Right lobe of liver (tissue), 6 donors: ENCODE measurements around the gene SULF2. TPM values are rescaled to one million over a fixed set of nuclear protein-coding genes. Genes with fewer than 3 reads are reported as not detected.

Experiments used
- ATAC-seq, 4 donors: fragments of 200-7000 bp; cut with Tn5 transposase; one replicate each; pipeline ENCODE4 v1.9.1; 2020; ENCODE audit warnings: mild to moderate bottlenecking in 4 of 4, moderate library complexity in 4 of 4
- DNase-seq, 3 donors: peaks; one replicate each; pipeline ENCODE4 v3.0.0-alpha.2; 2020
- H3K27ac ChIP-seq, 3 donors: fragments of 200-600 bp; one replicate each; pipeline ENCODE4 v1.8.0; 2022
- H3K27me3 ChIP-seq, 2 donors: fragments of 200-600 bp; one replicate each; pipeline ENCODE4 v1.8.0; 2022
- H3K36me3 ChIP-seq, 4 donors: fragments of 200-600 bp; sonication (generic) in 1 of 4; one replicate each; pipeline versions ENCODE4 v1.5.1 to v1.8.0; 2017 to 2022; ENCODE audit warnings: control low read depth in 1 of 4
- H3K4me1 ChIP-seq, 4 donors: fragments of 200-600 bp; sonication (generic) in 1 of 4; one replicate each; pipeline versions ENCODE4 v1.5.1 to v1.8.0; 2017 to 2022; ENCODE audit warnings: control low read depth in 1 of 4
- H3K4me3 ChIP-seq, 3 donors: fragments of 200-600 bp; one replicate each; pipeline ENCODE4 v1.8.0; 2022
- H3K9me3 ChIP-seq, 4 donors: fragments of 200-600 bp; sonication (generic) in 1 of 4; one replicate each; pipeline versions ENCODE4 v1.5.1 to v1.8.0; 2017 to 2022; ENCODE audit warnings: control low read depth in 1 of 4
- CTCF ChIP-seq, 4 donors: fragments of 200-600 bp in 3 of 4; fragments of 450-650 bp in 1 of 4; IDR thresholded peaks; one replicate each; pipeline versions ENCODE4 v1.5.1 to v1.8.0; 2016 to 2022; ENCODE audit warnings: antibody characterized with exemption in 4 of 4, mild to moderate bottlenecking in 2 of 4
- POLR2A ChIP-seq: fragments of 450-650 bp; IDR thresholded peaks from one replicate; pipeline ENCODE4 v1.6.1; 2017; ENCODE audit warnings: antibody characterized with exemption, mild to moderate bottlenecking
- WGBS: methylation state at CpG from one replicate; pipeline ENCODE4 v1.1.6; 2018; ENCODE audit warnings: low coverage, low lambda C conversion rate; ENCODE audit not compliant: insufficient coverage; ENCODE audit errors: missing lambda C conversion rate; 5-methylcytosine and 5-hydroxymethylcytosine counted together
- intact Hi-C, 2 donors: fragments of 100-400 bp; cut with DNase I; formaldehyde crosslinking; loops; one replicate each; pipeline versions ENCODE4 v1.11.2 to v1.14.1; 2022
- total RNA-seq, 6 experiments: library from RNA; depleted of rRNA in 2 of 6; stranded (reverse); fragments of >200 nt in 2 of 6; fragmentation: NEBNext Ultra II Directional in 3 of 6; extraction: Animal tissue kit (Norgen Biotek cat#: 25700) in 3 of 6; gene quantifications; one replicate each; pipeline versions ENCODE4 v1.1.0 to v1.2.4, GENCODE V29; 2016 to 2023
- donor health status: DM: no; HTN: yes; CAD: no.
- donor health status: DM: no; HTN: no; CAD: no.
- donor health status: DM: no; HTN: no; CAD: no.
- donor health status: DM: no; HTN: yes; CAD: no.
- donor health status: DM: no; HTN: yes; CAD: no.

SULF2 gene
- total RNA-seq, 6 experiments from 2014 or later, result 6.1 to 92.0 (median 48.3) TPM

DNA sequence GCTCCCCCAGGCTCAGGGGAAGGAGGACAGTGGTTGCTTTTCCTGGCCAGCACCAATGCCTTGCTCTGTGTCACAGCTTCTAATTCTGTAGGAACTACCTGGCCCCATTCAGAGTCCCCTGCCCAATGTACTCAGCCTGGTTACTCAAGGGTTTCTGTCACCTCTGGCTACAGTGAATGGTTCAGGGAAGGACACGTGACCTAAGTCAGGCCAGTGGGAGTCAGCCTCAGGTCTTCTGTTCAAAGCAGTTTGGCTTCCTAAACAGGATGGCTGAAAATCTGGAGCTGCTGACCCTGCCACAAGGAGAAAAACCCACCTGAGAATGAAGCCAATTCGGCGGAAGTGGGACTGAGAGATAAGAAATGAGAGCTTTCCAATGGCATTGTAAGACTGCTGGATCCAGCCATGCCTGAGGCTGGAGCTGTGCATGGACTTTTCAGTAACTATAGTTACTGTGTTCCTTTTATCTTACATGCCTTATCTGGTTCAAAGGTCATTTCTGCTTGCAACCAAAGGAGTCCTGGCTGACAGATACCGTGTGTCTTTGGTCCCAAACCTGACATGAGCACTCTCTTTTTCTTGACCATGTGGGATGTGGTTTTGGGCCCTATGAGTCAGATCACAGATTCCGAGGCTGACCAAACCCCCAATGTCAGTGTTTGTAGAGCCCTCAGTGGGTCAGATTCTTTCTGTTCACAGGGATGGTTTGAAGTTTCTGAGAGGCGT, 104.3 kb downstream of the SULF2 start:
- DNase-seq (no peak), ATAC-seq (peak in 2 of 4 donors; percentile 3 to 55)
- no peaks in the 10 kb centered on the region for H3K27me3 ChIP-seq
- WGBS, result 58% methylated on average over 3 of the region's 6 CpGs
- no peak overlapping the region for H3K27ac ChIP-seq
- H3K9me3 ChIP-seq, result no peaks in the 10 kb centered on the region
- H3K4me1 ChIP-seq, result no peaks in the 10 kb centered on the region
- TF ChIP-seq CTCF (IDR thresholded peaks at IDR 0.05) (no peak), POLR2A (no peak)
- H3K36me3 ChIP-seq, result peaks cover 0 to 3% (median 0%) of the 10 kb centered on the region in 4 donors
- intact Hi-C loops, result no loop called here
- H3K4me3 ChIP-seq, result no peak overlapping the region

- Histone ChIP-seq H3K4me1 (no peaks in the 10 kb centered on the region), H3K27me3 (no peaks in the 10 kb centered on the region), H3K36me3 (peaks cover 0 to 3% (median 0%) of the 10 kb centered on the region in 4 donors), H3K9me3 (no peaks in the 10 kb centered on the region), H3K4me3 (no peak overlapping the region), H3K27ac (no peak overlapping the region)
- intact Hi-C loops, result loop anchor here in 1 of 2 donors (10.0 kb wide), 1 partner anchor 105 kb away; the partner anchor contains the start of gene SULF2
- DNase-seq, result no peak
- no peak for ATAC-seq
- 93% methylated on average over 4 of the region's 4 CpGs for WGBS
- no peak for TF ChIP-seq POLR2A
- no peak for TF ChIP-seq CTCF (IDR thresholded peaks at IDR 0.05)
These were observed 105.8 kb downstream of the SULF2 start for GRCh38 chr20:47679462-47679861.

- no peaks in the 10 kb centered on the region for H3K9me3 ChIP-seq
- DNase-seq (no peak), ATAC-seq (no peak)
- no peaks in the 10 kb centered on the region for H3K4me1 ChIP-seq
- H3K4me3 ChIP-seq, result no peak overlapping the region
- TF ChIP-seq CTCF (IDR thresholded peaks at IDR 0.05) (no peak), POLR2A (no peak)
- H3K36me3 ChIP-seq, result peaks cover 0 to 3% (median 0%) of the 10 kb centered on the region in 4 donors
- no peak overlapping the region for H3K27ac ChIP-seq
- no peaks in the 10 kb centered on the region for H3K27me3 ChIP-seq
- 89% methylated on average over 9 of the region's 17 CpGs for WGBS
- intact Hi-C loops, result loop anchor here in 1 of 2 donors (10.0 kb wide), 1 partner anchor 106 kb away; the partner anchor contains the start of gene SULF2
These were observed 106.7 kb downstream of the SULF2 start for GRCh38 chr20:47678536-47678935.

DNA sequence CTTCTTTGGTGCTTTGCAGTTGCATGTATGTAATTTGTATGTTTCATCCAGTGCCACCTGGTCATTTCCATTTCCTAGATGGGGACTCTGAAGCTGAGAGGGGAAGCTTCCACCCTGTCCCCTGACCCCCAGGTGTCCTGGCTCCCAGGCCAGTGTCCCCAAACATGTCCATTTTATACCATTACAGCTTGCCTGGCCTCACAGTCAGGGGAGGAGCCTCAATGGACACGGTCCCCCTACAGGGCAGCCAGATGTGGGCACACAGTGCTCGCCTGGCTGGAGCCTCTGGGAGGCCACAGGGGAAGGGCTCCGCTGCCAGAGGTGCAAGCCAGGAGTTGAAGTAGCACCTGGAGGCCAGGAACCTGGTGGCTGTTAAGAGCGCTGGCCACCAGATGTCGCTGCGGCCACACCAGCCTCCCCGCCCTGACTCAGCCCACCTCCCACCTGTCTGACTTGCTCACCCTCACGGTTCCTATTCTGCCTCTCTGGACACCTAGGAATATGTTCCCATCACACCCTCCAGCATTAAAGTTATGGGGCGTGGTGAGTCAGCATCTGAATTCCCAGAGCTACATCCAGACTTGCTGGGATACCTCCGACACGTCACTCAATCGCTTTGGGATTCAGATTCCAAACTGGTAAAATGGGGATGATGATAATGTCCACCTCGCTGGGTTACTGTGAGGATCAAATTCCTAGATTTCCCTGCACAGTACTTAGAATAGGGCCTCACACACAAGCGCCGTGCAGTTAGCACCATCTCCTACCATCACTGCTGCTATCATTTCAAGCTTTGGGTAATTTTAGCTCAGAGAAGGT, 107.4 kb downstream of the SULF2 start:
- intact Hi-C loops, result loop anchor here in 1 of 2 donors (10.0 kb wide), 1 partner anchor 107 kb away; the partner anchor contains the start of gene SULF2
- DNase-seq, result peak in 2 of 3 donors; percentile 55 to 67
- H3K36me3 ChIP-seq, result peaks cover 0 to 3% (median 0%) of the 10 kb centered on the region in 4 donors
- no peak overlapping the region for H3K4me3 ChIP-seq
- no peaks in the 10 kb centered on the region for H3K9me3 ChIP-seq
- TF ChIP-seq CTCF (IDR thresholded peaks at IDR 0.05), result peak; percentile 67 to 87 (median 84)
- no peak for TF ChIP-seq POLR2A
- H3K4me1 ChIP-seq, result no peaks in the 10 kb centered on the region
- no peaks in the 10 kb centered on the region for H3K27me3 ChIP-seq
- 37% methylated on average over 11 of the region's 15 CpGs for WGBS
- ATAC-seq, result peak; percentile 71 to 80 (median 76)
- H3K27ac ChIP-seq, result no peak overlapping the region
